ENCODE data around the gene UBE2E2. TPM values are rescaled to one million over a fixed set of nuclear protein-coding genes. Genes with fewer than 3 reads are reported as not detected.
"Not testable (repeated sequence)": the region's sequence is repeated elsewhere in the genome, so short reads cannot be mapped to it uniquely, and the experiment has no call there.

Gene UBE2E2
- total RNA-seq, 1 donor from 2014 or later: 115 TPM

DNA sequence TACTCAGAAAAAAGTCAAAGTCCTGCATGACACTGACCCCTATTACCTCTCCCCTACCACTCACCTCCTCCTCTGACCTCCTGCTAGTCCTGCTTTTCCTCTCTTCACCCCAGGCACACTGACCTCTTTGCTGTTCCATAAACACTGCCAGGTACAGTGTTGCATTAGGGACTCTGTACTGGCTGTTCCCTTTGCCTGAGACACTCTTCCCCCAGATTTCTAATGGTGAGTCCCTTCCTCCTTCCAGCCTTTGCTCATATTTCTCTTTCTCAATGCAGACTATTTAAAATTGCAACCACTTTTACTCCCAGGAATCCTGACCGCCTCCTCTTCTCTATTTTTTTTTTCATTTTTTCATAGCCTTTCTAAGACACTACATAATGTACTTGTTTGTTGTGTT lies 36.3 kb upstream of the UBE2E2 start:
- peaks cover 2 to 7% (median 3%) of the 10 kb centered on the region in 3 donors for H3K4me1 ChIP-seq (ENCODE audit: control insufficient read depth in 3 of 3, insufficient read depth in 3 of 3, low read length in 3 of 3)

GRCh38 chr3:23169551-23169950 lies 33.6 kb upstream of the UBE2E2 start:
- peaks cover 2 to 7% (median 3%) of the 10 kb centered on the region in 3 donors for H3K4me1 ChIP-seq (ENCODE audit: control insufficient read depth in 3 of 3, insufficient read depth in 3 of 3, low read length in 3 of 3)
- H3K9me3 ChIP-seq (ENCODE audit: control insufficient read depth in 3 of 3, low read length in 3 of 3): no peaks in the 10 kb centered on the region
- no peak overlapping the region for H3K27ac ChIP-seq (ENCODE audit: low read depth, low read length)
- H3K9ac ChIP-seq (ENCODE audit: low read depth in 1 of 3, low read length in 3 of 3): no peak overlapping the region
- no peaks in the 10 kb centered on the region for H3K36me3 ChIP-seq (ENCODE audit: control insufficient read depth in 3 of 3, insufficient read depth in 3 of 3, low read length in 3 of 3)
- H3K27me3 ChIP-seq (ENCODE audit: control insufficient read depth in 3 of 3, insufficient read depth in 3 of 3, low read length in 3 of 3): no peaks in the 10 kb centered on the region
- H3K4me3 ChIP-seq (ENCODE audit: low read length in 3 of 3): no peak overlapping the region

More for the DNA sequence above, 36.3 kb upstream of the UBE2E2 start:
- Histone ChIP-seq H3K4me3 (ENCODE audit: low read length in 3 of 3) (no peak overlapping the region), H3K36me3 (ENCODE audit: control insufficient read depth in 3 of 3, insufficient read depth in 3 of 3, low read length in 3 of 3) (no peaks in the 10 kb centered on the region), H3K27me3 (ENCODE audit: control insufficient read depth in 3 of 3, insufficient read depth in 3 of 3, low read length in 3 of 3) (no peaks in the 10 kb centered on the region), H3K9me3 (ENCODE audit: control insufficient read depth in 3 of 3, low read length in 3 of 3) (no peaks in the 10 kb centered on the region), H3K9ac (ENCODE audit: low read depth in 1 of 3, low read length in 3 of 3) (no peak overlapping the region), H3K27ac (ENCODE audit: low read depth, low read length) (no peak overlapping the region)

- no peak overlapping the region for H3K4me3 ChIP-seq (ENCODE audit: low read length in 3 of 3)
- H3K27ac ChIP-seq (ENCODE audit: low read depth, low read length): no peak overlapping the region
- H3K9me3 ChIP-seq (ENCODE audit: control insufficient read depth in 3 of 3, low read length in 3 of 3): no peaks in the 10 kb centered on the region
- no peaks in the 10 kb centered on the region for H3K36me3 ChIP-seq (ENCODE audit: control insufficient read depth in 3 of 3, insufficient read depth in 3 of 3, low read length in 3 of 3)
- H3K27me3 ChIP-seq (ENCODE audit: control insufficient read depth in 3 of 3, insufficient read depth in 3 of 3, low read length in 3 of 3): no peaks in the 10 kb centered on the region
- H3K4me1 ChIP-seq (ENCODE audit: control insufficient read depth in 3 of 3, insufficient read depth in 3 of 3, low read length in 3 of 3): peaks cover 2 to 7% (median 3%) of the 10 kb centered on the region in 3 donors
- H3K9ac ChIP-seq (ENCODE audit: low read depth in 1 of 3, low read length in 3 of 3): no peak overlapping the region
These were observed 32.8 kb upstream of the UBE2E2 start for GRCh38 chr3:23170291-23170690.

DNA sequence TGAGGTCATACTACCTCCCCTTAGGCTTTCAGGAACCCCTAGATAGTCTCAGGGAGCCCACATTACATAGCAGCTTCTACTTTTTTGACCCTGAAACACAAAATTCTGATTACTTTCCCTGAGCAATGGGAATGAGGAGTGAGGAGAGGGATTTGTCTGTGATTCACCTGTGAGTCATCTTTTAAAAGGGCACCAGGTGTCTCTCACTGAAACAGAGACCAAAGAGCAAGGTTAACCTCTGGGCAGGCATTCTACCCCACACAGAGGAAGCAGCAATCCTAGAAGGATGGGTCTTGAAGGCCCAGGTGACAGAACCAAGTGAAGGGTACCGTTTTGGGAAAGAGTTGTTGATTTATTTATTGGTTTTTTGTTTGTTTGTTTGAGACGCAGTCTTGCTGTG lies 31.1 kb upstream of the UBE2E2 start:
- Histone ChIP-seq H3K27ac (ENCODE audit: low read depth, low read length) (no peak overlapping the region), H3K4me3 (ENCODE audit: low read length in 3 of 3) (no peak overlapping the region), H3K9ac (ENCODE audit: low read depth in 1 of 3, low read length in 3 of 3) (no peak overlapping the region), H3K4me1 (ENCODE audit: control insufficient read depth in 3 of 3, insufficient read depth in 3 of 3, low read length in 3 of 3) (no peaks in the 10 kb centered on the region), H3K9me3 (ENCODE audit: control insufficient read depth in 3 of 3, low read length in 3 of 3) (no peaks in the 10 kb centered on the region), H3K36me3 (ENCODE audit: control insufficient read depth in 3 of 3, insufficient read depth in 3 of 3, low read length in 3 of 3) (no peaks in the 10 kb centered on the region), H3K27me3 (ENCODE audit: control insufficient read depth in 3 of 3, insufficient read depth in 3 of 3, low read length in 3 of 3) (no peaks in the 10 kb centered on the region)

DNA sequence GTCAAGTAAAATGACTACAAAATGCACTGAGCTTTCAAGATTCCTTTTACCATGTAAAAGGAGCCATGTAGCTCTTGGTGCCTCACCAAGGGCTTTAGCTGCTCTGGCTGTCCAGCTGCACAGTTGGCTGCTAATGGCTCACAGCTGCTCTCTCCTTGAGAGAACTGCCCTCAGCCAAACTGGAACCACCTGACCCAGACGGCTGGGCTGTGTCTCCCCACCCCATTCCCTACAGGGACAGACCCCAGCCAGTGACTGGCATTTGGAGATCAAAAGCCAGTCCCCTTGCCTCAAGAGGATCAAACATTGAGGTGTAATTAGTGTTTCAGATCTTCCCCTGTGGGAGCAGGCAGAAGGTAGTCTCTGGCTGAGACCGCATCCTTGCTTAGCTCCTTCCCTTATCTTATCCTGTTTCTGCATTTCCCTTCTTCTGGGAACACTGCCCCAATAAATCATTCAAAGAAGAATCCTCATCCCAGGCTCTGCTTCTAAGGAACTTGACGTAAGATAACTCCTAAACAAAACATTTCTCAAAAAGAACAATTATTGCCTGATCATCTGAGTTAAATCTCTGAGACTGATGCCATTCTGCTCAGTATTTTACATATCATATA lies 28.6 kb upstream of the UBE2E2 start:
- H3K9me3 ChIP-seq (ENCODE audit: control insufficient read depth in 3 of 3, low read length in 3 of 3): no peaks in the 10 kb centered on the region
- H3K4me3 ChIP-seq (ENCODE audit: low read length in 3 of 3): no peak overlapping the region
- H3K36me3 ChIP-seq (ENCODE audit: control insufficient read depth in 3 of 3, insufficient read depth in 3 of 3, low read length in 3 of 3): no peaks in the 10 kb centered on the region
- no peak overlapping the region for H3K27ac ChIP-seq (ENCODE audit: low read depth, low read length)
- H3K9ac ChIP-seq (ENCODE audit: low read depth in 1 of 3, low read length in 3 of 3): no peak overlapping the region
- H3K27me3 ChIP-seq (ENCODE audit: control insufficient read depth in 3 of 3, insufficient read depth in 3 of 3, low read length in 3 of 3): no peaks in the 10 kb centered on the region
- H3K4me1 ChIP-seq (ENCODE audit: control insufficient read depth in 3 of 3, insufficient read depth in 3 of 3, low read length in 3 of 3): no peaks in the 10 kb centered on the region

DNA sequence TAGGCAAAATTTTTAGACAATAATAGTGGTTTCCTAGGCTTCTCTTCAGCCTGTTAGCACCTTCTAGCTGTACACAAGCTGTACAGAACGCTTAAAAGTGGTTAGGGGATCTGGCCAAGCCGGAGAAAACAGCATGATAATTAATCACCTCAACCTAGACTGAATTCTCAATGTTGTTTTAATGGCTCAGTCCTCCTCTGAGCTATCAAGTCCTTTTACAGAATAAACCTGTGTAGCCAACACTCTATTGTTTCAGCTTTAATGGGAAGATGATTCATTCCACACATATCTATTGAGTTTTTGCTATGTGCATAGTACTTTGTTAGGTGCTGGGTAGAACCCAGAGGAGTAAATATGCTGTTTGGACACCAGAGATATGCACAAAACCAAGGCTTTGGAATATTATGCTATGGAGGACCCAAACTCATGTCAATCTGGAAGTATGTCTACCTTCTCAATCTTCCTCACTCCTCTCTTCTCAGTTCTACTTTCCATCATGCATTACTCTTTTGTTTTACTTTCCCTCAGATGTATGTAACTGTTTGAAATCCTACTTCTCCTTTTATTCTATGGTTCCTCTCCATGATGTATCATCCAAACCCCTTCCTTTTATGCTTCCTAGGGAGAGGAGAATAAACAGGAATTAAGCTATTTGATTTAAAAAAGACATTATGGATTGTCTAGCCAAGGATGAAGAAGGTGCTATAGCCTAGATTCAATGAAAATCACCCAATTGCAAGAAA lies 27.6 kb upstream of the UBE2E2 start:
- H3K9ac ChIP-seq (ENCODE audit: low read depth in 1 of 3, low read length in 3 of 3): no peak overlapping the region
- no peak overlapping the region for H3K4me3 ChIP-seq (ENCODE audit: low read length in 3 of 3)
- no peaks in the 10 kb centered on the region for H3K4me1 ChIP-seq (ENCODE audit: control insufficient read depth in 3 of 3, insufficient read depth in 3 of 3, low read length in 3 of 3)
- no peaks in the 10 kb centered on the region for H3K27me3 ChIP-seq (ENCODE audit: control insufficient read depth in 3 of 3, insufficient read depth in 3 of 3, low read length in 3 of 3)
- H3K27ac ChIP-seq (ENCODE audit: low read depth, low read length): no peak overlapping the region
- no peaks in the 10 kb centered on the region for H3K36me3 ChIP-seq (ENCODE audit: control insufficient read depth in 3 of 3, insufficient read depth in 3 of 3, low read length in 3 of 3)
- no peaks in the 10 kb centered on the region for H3K9me3 ChIP-seq (ENCODE audit: control insufficient read depth in 3 of 3, low read length in 3 of 3)

- not testable (repeated sequence) for H3K27me3 ChIP-seq (ENCODE audit: control insufficient read depth in 3 of 3, insufficient read depth in 3 of 3, low read length in 3 of 3); H3K4me1 ChIP-seq (ENCODE audit: control insufficient read depth in 3 of 3, insufficient read depth in 3 of 3, low read length in 3 of 3); H3K36me3 ChIP-seq (ENCODE audit: control insufficient read depth in 3 of 3, insufficient read depth in 3 of 3, low read length in 3 of 3); H3K4me3 ChIP-seq (ENCODE audit: low read length in 3 of 3); H3K27ac ChIP-seq (ENCODE audit: low read depth, low read length); H3K9me3 ChIP-seq (ENCODE audit: control insufficient read depth in 3 of 3, low read length in 3 of 3); H3K9ac ChIP-seq (ENCODE audit: low read depth in 1 of 3, low read length in 3 of 3)
These were observed 26.3 kb upstream of the UBE2E2 start for GRCh38 chr3:23176839-23177238.

DNA sequence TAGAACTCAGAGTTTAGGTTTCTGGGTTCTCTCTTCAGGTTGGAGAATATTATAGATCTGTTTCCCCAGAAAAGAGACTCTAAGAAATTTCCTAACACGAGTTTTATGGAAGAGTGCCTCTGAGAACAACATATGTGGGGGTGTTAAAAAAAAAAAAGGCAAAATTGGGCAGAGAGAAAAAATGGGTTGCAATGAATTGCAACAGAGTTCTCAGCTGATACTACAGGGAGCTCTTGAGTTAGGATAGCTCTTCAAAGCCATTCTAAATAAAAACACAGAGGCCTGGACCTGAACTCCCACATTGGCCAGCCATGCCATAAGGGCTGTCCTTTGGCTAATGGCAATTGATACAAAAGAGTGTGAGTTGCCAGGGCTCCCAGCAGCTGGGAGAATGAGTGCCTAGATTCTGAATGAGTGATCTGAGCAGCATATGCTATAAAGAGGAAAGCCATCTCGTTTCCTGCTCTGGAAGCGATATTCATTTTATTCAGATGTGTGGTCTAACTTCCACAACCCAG lies 20.1 kb upstream of the UBE2E2 start:
- Histone ChIP-seq H3K4me3 (ENCODE audit: low read length in 3 of 3) (no peak overlapping the region), H3K27me3 (ENCODE audit: control insufficient read depth in 3 of 3, insufficient read depth in 3 of 3, low read length in 3 of 3) (no peaks in the 10 kb centered on the region), H3K9me3 (ENCODE audit: control insufficient read depth in 3 of 3, low read length in 3 of 3) (no peaks in the 10 kb centered on the region), H3K36me3 (ENCODE audit: control insufficient read depth in 3 of 3, insufficient read depth in 3 of 3, low read length in 3 of 3) (no peaks in the 10 kb centered on the region), H3K27ac (ENCODE audit: low read depth, low read length) (no peak overlapping the region), H3K4me1 (ENCODE audit: control insufficient read depth in 3 of 3, insufficient read depth in 3 of 3, low read length in 3 of 3) (no peaks in the 10 kb centered on the region), H3K9ac (ENCODE audit: low read depth in 1 of 3, low read length in 3 of 3) (no peak overlapping the region)

GRCh38 chr3:23183731-23184130 lies 19.4 kb upstream of the UBE2E2 start:
- Histone ChIP-seq H3K27me3 (ENCODE audit: control insufficient read depth in 3 of 3, insufficient read depth in 3 of 3, low read length in 3 of 3) (no peaks in the 10 kb centered on the region), H3K4me1 (ENCODE audit: control insufficient read depth in 3 of 3, insufficient read depth in 3 of 3, low read length in 3 of 3) (no peaks in the 10 kb centered on the region), H3K4me3 (ENCODE audit: low read length in 3 of 3) (no peak overlapping the region), H3K9ac (ENCODE audit: low read depth in 1 of 3, low read length in 3 of 3) (no peak overlapping the region), H3K27ac (ENCODE audit: low read depth, low read length) (no peak overlapping the region), H3K36me3 (ENCODE audit: control insufficient read depth in 3 of 3, insufficient read depth in 3 of 3, low read length in 3 of 3) (no peaks in the 10 kb centered on the region), H3K9me3 (ENCODE audit: control insufficient read depth in 3 of 3, low read length in 3 of 3) (no peaks in the 10 kb centered on the region)

DNA sequence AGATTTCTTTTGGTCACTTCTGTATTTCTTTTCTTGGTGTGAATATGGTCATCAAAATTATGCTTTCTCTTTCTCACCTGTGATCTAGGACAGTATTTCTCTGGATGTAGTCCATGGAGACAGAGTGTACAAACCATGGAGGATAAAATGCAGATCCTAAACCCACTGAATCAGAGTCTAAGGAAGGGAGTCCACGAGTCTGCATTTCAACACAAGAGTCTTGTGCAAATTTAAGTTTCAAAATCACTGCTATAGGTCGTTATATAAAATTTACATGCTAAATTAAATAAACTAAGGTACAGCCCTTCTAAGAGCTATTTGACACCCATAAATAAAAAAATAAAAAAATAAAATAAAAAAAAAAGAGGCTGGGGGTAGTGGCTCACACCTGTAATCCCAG lies 17.3 kb upstream of the UBE2E2 start:
- Histone ChIP-seq H3K4me1 (ENCODE audit: control insufficient read depth in 3 of 3, insufficient read depth in 3 of 3, low read length in 3 of 3) (no peaks in the 10 kb centered on the region), H3K4me3 (ENCODE audit: low read length in 3 of 3) (no peak overlapping the region), H3K36me3 (ENCODE audit: control insufficient read depth in 3 of 3, insufficient read depth in 3 of 3, low read length in 3 of 3) (no peaks in the 10 kb centered on the region), H3K27ac (ENCODE audit: low read depth, low read length) (no peak overlapping the region), H3K27me3 (ENCODE audit: control insufficient read depth in 3 of 3, insufficient read depth in 3 of 3, low read length in 3 of 3) (no peaks in the 10 kb centered on the region), H3K9ac (ENCODE audit: low read depth in 1 of 3, low read length in 3 of 3) (no peak overlapping the region), H3K9me3 (ENCODE audit: control insufficient read depth in 3 of 3, low read length in 3 of 3) (no peaks in the 10 kb centered on the region)
